Cerebellar nuclear complex (tissue), 1 donor: ENCODE results near the gene AGMO.

Experiments used
- DNase-seq, 2 experiments: peaks; one replicate each; lab custom pipeline; 2025; lab: John Stamatoyannopoulos, UW

Gene AGMO

GRCh38 chr7:15399441-15399840 is 162.4 kb downstream of the AGMO start:
- no peak for DNase-seq

- DNase-seq = no peak
These were observed 163.7 kb downstream of the AGMO start for GRCh38 chr7:15397922-15398760.

GRCh38 chr7:15397159-15397550 is 164.7 kb downstream of the AGMO start:
- no peak for DNase-seq

- no peak for DNase-seq
These were observed 165.3 kb downstream of the AGMO start for GRCh38 chr7:15396210-15397158.

GRCh38 chr7:15389073-15389472 is 172.7 kb downstream of the AGMO start:
- DNase-seq = no peak

- DNase-seq = no peak
These were observed 183.2 kb downstream of the AGMO start for GRCh38 chr7:15378494-15379145.

GRCh38 chr7:15376600-15376999 is 185.2 kb downstream of the AGMO start:
- no peak for DNase-seq

GRCh38 chr7:15370441-15370840 is 191.4 kb downstream of the AGMO start:
- no peak for DNase-seq

- DNase-seq = no peak
These were observed 193.2 kb downstream of the AGMO start for GRCh38 chr7:15368653-15369052.

- DNase-seq = no peak
These were observed 193.9 kb downstream of the AGMO start for GRCh38 chr7:15367897-15368296.

- DNase-seq = no peak
These were observed 203.7 kb downstream of the AGMO start for GRCh38 chr7:15358112-15358511.

- DNase-seq = no peak
These were observed 209.2 kb downstream of the AGMO start for GRCh38 chr7:15352421-15353206.

GRCh38 chr7:15345216-15345615 is 216.6 kb downstream of the AGMO start:
- no peak for DNase-seq

GRCh38 chr7:15341817-15342216 is 220.0 kb downstream of the AGMO start:
- DNase-seq = no peak

- no peak for DNase-seq
These were observed 225.7 kb downstream of the AGMO start for GRCh38 chr7:15336146-15336545.

- no peak for DNase-seq
These were observed 226.4 kb downstream of the AGMO start for GRCh38 chr7:15335390-15335789.

GRCh38 chr7:15334536-15335263 is 227.1 kb downstream of the AGMO start:
- DNase-seq = no peak

- DNase-seq = no peak
These were observed 228.9 kb downstream of the AGMO start for GRCh38 chr7:15332956-15333355.

GRCh38 chr7:15330943-15331342 is 230.9 kb downstream of the AGMO start:
- DNase-seq = no peak

- DNase-seq = no peak
These were observed 234.8 kb downstream of the AGMO start for GRCh38 chr7:15327001-15327400.
